Ovary (tissue), 3 donors: ENCODE results near the gene VWDE.

Experiments
- EP300 ChIP-seq: sonication (generic); formaldehyde crosslinking; IDR thresholded peaks from one replicate; pipeline ENCODE4 v1.6.1; 2017; ENCODE audit warnings: antibody characterized with exemption
- POLR2A ChIP-seq: fragments of 450-650 bp; IDR thresholded peaks from one replicate; pipeline ENCODE4 v1.6.1; 2017; ENCODE audit warnings: antibody characterized with exemption, mild to moderate bottlenecking, moderate library complexity
- TF ChIP-seq, protein P1 (sequence below), 3 donors: fragments of 450-650 bp in 2 of 3; fragments of 200-600 bp in 1 of 3; IDR thresholded peaks; one replicate each; pipeline versions ENCODE4 v1.5.1 to v1.8.0; 2016 to 2022; ENCODE audit warnings: antibody characterized with exemption in 3 of 3, mild to moderate bottlenecking in 1 of 3
- donor health status: DM: no; HTN: no; CAD: no.

DNA sequence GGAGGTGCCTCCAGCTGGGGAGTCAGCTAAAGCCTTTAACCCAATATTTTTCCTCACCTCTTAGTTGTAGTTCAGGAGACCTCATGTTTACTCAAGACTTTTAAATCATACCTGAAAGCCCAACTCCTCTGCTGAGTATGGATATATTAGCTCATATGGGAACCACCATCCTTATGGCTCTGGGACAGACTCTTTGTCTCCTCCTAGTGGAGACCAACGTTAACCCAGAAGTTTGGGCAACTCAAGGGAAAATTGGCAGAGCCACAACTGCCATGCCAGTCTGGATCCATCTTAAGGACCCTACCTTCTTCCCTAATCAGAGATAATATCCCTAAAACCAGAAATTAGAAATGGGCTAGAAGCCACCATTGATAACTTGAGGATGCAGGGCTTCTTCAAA, 111.8 kb downstream of the VWDE start:
- no peak for TF ChIP-seq POLR2A
- TF ChIP-seq, protein P1, sequence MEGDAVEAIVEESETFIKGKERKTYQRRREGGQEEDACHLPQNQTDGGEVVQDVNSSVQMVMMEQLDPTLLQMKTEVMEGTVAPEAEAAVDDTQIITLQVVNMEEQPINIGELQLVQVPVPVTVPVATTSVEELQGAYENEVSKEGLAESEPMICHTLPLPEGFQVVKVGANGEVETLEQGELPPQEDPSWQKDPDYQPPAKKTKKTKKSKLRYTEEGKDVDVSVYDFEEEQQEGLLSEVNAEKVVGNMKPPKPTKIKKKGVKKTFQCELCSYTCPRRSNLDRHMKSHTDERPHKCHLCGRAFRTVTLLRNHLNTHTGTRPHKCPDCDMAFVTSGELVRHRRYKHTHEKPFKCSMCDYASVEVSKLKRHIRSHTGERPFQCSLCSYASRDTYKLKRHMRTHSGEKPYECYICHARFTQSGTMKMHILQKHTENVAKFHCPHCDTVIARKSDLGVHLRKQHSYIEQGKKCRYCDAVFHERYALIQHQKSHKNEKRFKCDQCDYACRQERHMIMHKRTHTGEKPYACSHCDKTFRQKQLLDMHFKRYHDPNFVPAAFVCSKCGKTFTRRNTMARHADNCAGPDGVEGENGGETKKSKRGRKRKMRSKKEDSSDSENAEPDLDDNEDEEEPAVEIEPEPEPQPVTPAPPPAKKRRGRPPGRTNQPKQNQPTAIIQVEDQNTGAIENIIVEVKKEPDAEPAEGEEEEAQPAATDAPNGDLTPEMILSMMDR (IDR thresholded peaks at IDR 0.05), result no peak
- no peak for TF ChIP-seq EP300
